ENCODE data around the gene PIAS2. TPM values are rescaled to one million over a fixed set of nuclear protein-coding genes. Genes with fewer than 3 reads are reported as not detected.

The PIAS2 gene, protein sequence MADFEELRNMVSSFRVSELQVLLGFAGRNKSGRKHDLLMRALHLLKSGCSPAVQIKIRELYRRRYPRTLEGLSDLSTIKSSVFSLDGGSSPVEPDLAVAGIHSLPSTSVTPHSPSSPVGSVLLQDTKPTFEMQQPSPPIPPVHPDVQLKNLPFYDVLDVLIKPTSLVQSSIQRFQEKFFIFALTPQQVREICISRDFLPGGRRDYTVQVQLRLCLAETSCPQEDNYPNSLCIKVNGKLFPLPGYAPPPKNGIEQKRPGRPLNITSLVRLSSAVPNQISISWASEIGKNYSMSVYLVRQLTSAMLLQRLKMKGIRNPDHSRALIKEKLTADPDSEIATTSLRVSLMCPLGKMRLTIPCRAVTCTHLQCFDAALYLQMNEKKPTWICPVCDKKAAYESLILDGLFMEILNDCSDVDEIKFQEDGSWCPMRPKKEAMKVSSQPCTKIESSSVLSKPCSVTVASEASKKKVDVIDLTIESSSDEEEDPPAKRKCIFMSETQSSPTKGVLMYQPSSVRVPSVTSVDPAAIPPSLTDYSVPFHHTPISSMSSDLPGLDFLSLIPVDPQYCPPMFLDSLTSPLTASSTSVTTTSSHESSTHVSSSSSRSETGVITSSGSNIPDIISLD
- total RNA-seq = 44.6 and 46.3 TPM in 2 replicates

DNA sequence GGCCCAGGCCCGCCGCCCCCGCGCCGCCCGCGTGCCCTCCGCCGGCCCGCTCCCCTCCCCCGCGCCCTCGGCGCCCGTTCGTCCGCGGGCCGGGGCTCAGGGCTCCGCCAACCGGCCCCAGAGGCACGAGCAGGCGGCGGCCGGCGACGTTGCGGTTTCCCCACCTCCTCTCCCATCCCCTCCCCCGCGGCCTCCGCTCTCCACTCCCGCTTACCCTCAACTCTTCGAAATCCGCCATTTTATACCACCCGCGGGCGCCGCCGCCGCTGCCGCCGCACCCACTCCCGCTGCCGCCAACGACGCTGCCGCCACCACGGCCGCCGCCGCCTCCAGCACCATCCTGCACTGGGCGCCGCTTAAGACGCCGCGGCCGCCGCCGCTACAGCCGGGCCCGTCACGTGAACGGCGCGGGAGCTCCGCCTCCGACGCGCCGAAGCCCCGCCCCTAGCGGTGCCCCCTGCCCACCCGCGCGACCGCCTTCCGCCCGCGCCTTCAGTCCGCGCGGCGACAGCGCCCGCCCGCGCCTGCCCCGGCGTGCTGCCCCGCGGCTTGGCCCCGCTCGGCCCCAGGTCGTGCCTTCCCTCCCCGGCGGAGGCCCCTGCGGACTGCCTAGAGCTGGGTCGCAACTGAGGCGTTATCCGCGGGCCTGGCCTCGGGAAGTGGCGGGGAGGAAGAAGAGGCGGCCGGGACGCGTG is at the start of gene PIAS2, which contains the start of gene KATNAL2:
PIAS2 (minus strand) TSS at position 400 of the 695 bp plus-strand sequence; CDS start at position 238, 162 bp downstream.
KATNAL2 (plus strand) TSS at position 495 of the 695 bp plus-strand sequence. CDS start 29,271 bp downstream, outside the sequence.

GRCh38 chr18:46756559-46757201 is 160.6 kb downstream of the PIAS2 start, which contains the start of gene ST8SIA5:
TSS of gene ST8SIA5 (minus strand) at chr18:46757053. CDS start at chr18:46756508, 545 bp downstream.

Other genes with a start within 250 kb of the PIAS2 start
- gene ST8SIA5, start 160.5 kb downstream of the PIAS2 start, total RNA-seq = 0.26 and 0.43 TPM in 2 replicates
- gene KATNAL2, start 95 bp upstream of the PIAS2 start, total RNA-seq = 5.9 and 10.2 TPM in 2 replicates
- gene ELOA2, start 118.1 kb upstream of the PIAS2 start, total RNA-seq = not detected in 2 replicates
- 18.6 and 21.2 TPM in 2 replicates for gene HDHD2, start 233.0 kb upstream of the PIAS2 start, total RNA-seq